WERI-Rb-1 (cell line): ENCODE data around the gene GASK1A.
A peak's percentile ranks its signal among the peaks of the same experiment; 100 is the strongest.

Experiments
- DNase-seq: peaks from one replicate; pipeline ENCODE4 v3.0.0-alpha.2; 2020
- H3K27ac ChIP-seq: fragments of 250-450 bp; sonication (Bioruptor Pico); 2 replicates; pipeline ENCODE4 v1.5.1; 2020; ENCODE audit warnings: mild to moderate bottlenecking, moderate library complexity
- H3K27me3 ChIP-seq: fragments of 250-450 bp; sonication (Bioruptor Pico); 2 replicates; pipeline ENCODE4 v1.5.1; 2021; ENCODE audit warnings: mild to moderate bottlenecking, low read depth, moderate library complexity; ENCODE audit not compliant: insufficient read depth, severe bottlenecking
- H3K36me3 ChIP-seq: fragments of 250-450 bp; sonication (Bioruptor Pico); 2 replicates; pipeline ENCODE4 v1.5.1; 2020; ENCODE audit warnings: mild to moderate bottlenecking, moderate library complexity
- H3K4me3 ChIP-seq: 2 replicates; pipeline ENCODE4 v1.5.1; 2011; ENCODE audit warnings: low read depth, mild to moderate bottlenecking, control low read depth, low read length
- H3K9me3 ChIP-seq: fragments of 250-450 bp; sonication (Bioruptor Pico); 2 replicates; pipeline ENCODE4 v1.5.1; 2021; ENCODE audit warnings: mild to moderate bottlenecking, moderate library complexity; ENCODE audit not compliant: severe bottlenecking
- CTCF ChIP-seq: IDR thresholded peaks from 2 replicates; pipeline ENCODE4 v1.5.1; 2011; ENCODE audit warnings: low read depth, mild to moderate bottlenecking, control low read depth, inconsistent platforms, low read length

GASK1A gene

GRCh38 chr3:43001556-43002121 is 22.5 kb downstream of the GASK1A start:
- H3K27me3 ChIP-seq: peaks cover 14% of the 10 kb centered on the region
- H3K36me3 ChIP-seq: no peaks in the 10 kb centered on the region
- H3K9me3 ChIP-seq: no peaks in the 10 kb centered on the region
- no peak for TF ChIP-seq CTCF
- DNase-seq: no peak
- H3K4me3 ChIP-seq: no peak overlapping the region
- H3K27ac ChIP-seq: no peak overlapping the region

GRCh38 chr3:43004282-43004681 is 25.2 kb downstream of the GASK1A start:
- no peak overlapping the region for H3K4me3 ChIP-seq
- peaks cover 14% of the 10 kb centered on the region for H3K27me3 ChIP-seq
- TF ChIP-seq CTCF: no peak
- H3K36me3 ChIP-seq: no peaks in the 10 kb centered on the region
- H3K9me3 ChIP-seq: no peaks in the 10 kb centered on the region
- no peak overlapping the region for H3K27ac ChIP-seq
- no peak for DNase-seq

GRCh38 chr3:43005253-43005652 is 26.1 kb downstream of the GASK1A start:
- Histone ChIP-seq H3K4me3 (no peak overlapping the region), H3K27ac (no peak overlapping the region), H3K36me3 (no peaks in the 10 kb centered on the region), H3K27me3 (peaks cover 11% of the 10 kb centered on the region), H3K9me3 (no peaks in the 10 kb centered on the region)
- no peak for TF ChIP-seq CTCF
- DNase-seq: no peak

- no peak for DNase-seq
- Histone ChIP-seq H3K27ac (no peak overlapping the region), H3K27me3 (peaks cover 11% of the 10 kb centered on the region), H3K9me3 (no peaks in the 10 kb centered on the region), H3K4me3 (no peak overlapping the region), H3K36me3 (no peaks in the 10 kb centered on the region)
- no peak for TF ChIP-seq CTCF
These were observed 26.9 kb downstream of the GASK1A start for GRCh38 chr3:43005981-43006380.

GRCh38 chr3:43006825-43007224 is 27.7 kb downstream of the GASK1A start:
- no peak for TF ChIP-seq CTCF
- Histone ChIP-seq H3K36me3 (no peaks in the 10 kb centered on the region), H3K27me3 (peaks cover 11% of the 10 kb centered on the region), H3K27ac (no peak overlapping the region), H3K9me3 (no peaks in the 10 kb centered on the region), H3K4me3 (no peak overlapping the region)
- DNase-seq: no peak

- H3K27ac ChIP-seq: no peak overlapping the region
- no peaks in the 10 kb centered on the region for H3K36me3 ChIP-seq
- peak; percentile 38; the same call in 1 of the 2 replicates for TF ChIP-seq CTCF
- no peak for DNase-seq
- H3K4me3 ChIP-seq: no peak overlapping the region
- H3K27me3 ChIP-seq: peaks cover 11% of the 10 kb centered on the region
- H3K9me3 ChIP-seq: no peaks in the 10 kb centered on the region
These were observed 30.4 kb downstream of the GASK1A start for GRCh38 chr3:43009547-43009946.
